Endothelial cell of umbilical vein (primary cell): ENCODE measurements around the gene SSC5D.

Source experiments
- JUN ChIP-seq: IDR thresholded peaks from 2 replicates; pipeline ENCODE4 v1.6.1; 2011; ENCODE audit warnings: borderline replicate concordance, low read depth; ENCODE audit not compliant: insufficient read length, insufficient read depth
- MAX ChIP-seq: IDR thresholded peaks from 2 replicates; pipeline ENCODE4 v1.6.1; 2011; ENCODE audit not compliant: insufficient read depth, insufficient read length
- MYC ChIP-seq: IDR thresholded peaks from one replicate; pipeline ENCODE4 v1.6.1; 2011; ENCODE audit warnings: mild to moderate bottlenecking, low read depth, low read length
- POLR2A ChIP-seq: IDR thresholded peaks from 2 replicates; pipeline ENCODE4 v1.6.1; 2012; ENCODE audit warnings: low read depth, mild to moderate bottlenecking, control low read depth, low read length
- POLR2AphosphoS5 ChIP-seq: IDR thresholded peaks from 2 replicates; pipeline ENCODE4 v1.6.1; 2012; ENCODE audit warnings: low read depth, mild to moderate bottlenecking, control low read depth, low read length, moderate library complexity; ENCODE audit not compliant: insufficient read depth
- TF ChIP-seq, protein P1 (sequence below), 2 donors: IDR thresholded peaks; 1 replicate in 1 of 2; 2 replicates in 1 of 2; pipeline ENCODE4 v1.5.1; 2011; ENCODE audit warnings: low read length in 2 of 2, mild to moderate bottlenecking in 2 of 2, moderate library complexity in 2 of 2, control low read depth in 1 of 2, inconsistent platforms in 1 of 2, low read depth in 1 of 2; ENCODE audit not compliant: insufficient read depth in 1 of 2; ENCODE audit errors: extremely low read depth in 1 of 2

GRCh38 chr19:55471266-55471665, 17.0 kb upstream of the SSC5D start:
- TF ChIP-seq, protein P1, sequence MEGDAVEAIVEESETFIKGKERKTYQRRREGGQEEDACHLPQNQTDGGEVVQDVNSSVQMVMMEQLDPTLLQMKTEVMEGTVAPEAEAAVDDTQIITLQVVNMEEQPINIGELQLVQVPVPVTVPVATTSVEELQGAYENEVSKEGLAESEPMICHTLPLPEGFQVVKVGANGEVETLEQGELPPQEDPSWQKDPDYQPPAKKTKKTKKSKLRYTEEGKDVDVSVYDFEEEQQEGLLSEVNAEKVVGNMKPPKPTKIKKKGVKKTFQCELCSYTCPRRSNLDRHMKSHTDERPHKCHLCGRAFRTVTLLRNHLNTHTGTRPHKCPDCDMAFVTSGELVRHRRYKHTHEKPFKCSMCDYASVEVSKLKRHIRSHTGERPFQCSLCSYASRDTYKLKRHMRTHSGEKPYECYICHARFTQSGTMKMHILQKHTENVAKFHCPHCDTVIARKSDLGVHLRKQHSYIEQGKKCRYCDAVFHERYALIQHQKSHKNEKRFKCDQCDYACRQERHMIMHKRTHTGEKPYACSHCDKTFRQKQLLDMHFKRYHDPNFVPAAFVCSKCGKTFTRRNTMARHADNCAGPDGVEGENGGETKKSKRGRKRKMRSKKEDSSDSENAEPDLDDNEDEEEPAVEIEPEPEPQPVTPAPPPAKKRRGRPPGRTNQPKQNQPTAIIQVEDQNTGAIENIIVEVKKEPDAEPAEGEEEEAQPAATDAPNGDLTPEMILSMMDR (IDR thresholded peaks at IDR 0.05; ENCODE audit: extremely low read depth in 1 of 2, insufficient read depth in 1 of 2, low read depth in 1 of 2, low read length in 2 of 2) = no peak
- no peak for TF ChIP-seq MYC
- no peak for TF ChIP-seq POLR2A
- no peak for TF ChIP-seq POLR2AphosphoS5
- TF ChIP-seq MAX = no peak
- TF ChIP-seq JUN = no peak
